ENCODE measurements around the gene DSTYK.

The DSTYK gene

GRCh38 chr1:205211169-205211838, at the start of gene DSTYK:
Gene DSTYK (minus strand): TSS chr1:205211702. CDS start chr1:205211535, 167 bp downstream.
- Histone ChIP-seq H3K36me3 (ENCODE audit: insufficient read depth, low read depth, low read length) (no peaks in the 10 kb centered on the region), H3K4me1 (ENCODE audit: insufficient read depth, low read length) (no peaks in the 10 kb centered on the region), H3K27me3 (ENCODE audit: insufficient read depth, low read length) (no peaks in the 10 kb centered on the region; the same call in 1 of the 2 replicates), H3K9ac (ENCODE audit: low read depth, low read length) (peak within 1 kb of the TSS; percentile 86), H3K27ac (ENCODE audit: low read length) (peak within 1 kb of the TSS; percentile 32), H3K9me3 (ENCODE audit: insufficient read depth, low read depth, low read length) (no peaks in the 10 kb centered on the region), H3K4me3 (ENCODE audit: low read length) (peak within 1 kb of the TSS; percentile 83)

- Histone ChIP-seq H3K27ac (ENCODE audit: low read length) (no peak overlapping the region), H3K9me3 (ENCODE audit: insufficient read depth, low read depth, low read length) (no peaks in the 10 kb centered on the region), H3K4me1 (ENCODE audit: insufficient read depth, low read length) (peaks cover 10% of the 10 kb centered on the region), H3K36me3 (ENCODE audit: insufficient read depth, low read depth, low read length) (no peaks in the 10 kb centered on the region), H3K9ac (ENCODE audit: low read depth, low read length) (no peak overlapping the region), H3K4me3 (ENCODE audit: low read length) (no peak overlapping the region), H3K27me3 (ENCODE audit: insufficient read depth, low read length) (no peaks in the 10 kb centered on the region)
Measured at GRCh38 chr1:205259998-205260397, 48.5 kb upstream of the DSTYK start.

DNA sequence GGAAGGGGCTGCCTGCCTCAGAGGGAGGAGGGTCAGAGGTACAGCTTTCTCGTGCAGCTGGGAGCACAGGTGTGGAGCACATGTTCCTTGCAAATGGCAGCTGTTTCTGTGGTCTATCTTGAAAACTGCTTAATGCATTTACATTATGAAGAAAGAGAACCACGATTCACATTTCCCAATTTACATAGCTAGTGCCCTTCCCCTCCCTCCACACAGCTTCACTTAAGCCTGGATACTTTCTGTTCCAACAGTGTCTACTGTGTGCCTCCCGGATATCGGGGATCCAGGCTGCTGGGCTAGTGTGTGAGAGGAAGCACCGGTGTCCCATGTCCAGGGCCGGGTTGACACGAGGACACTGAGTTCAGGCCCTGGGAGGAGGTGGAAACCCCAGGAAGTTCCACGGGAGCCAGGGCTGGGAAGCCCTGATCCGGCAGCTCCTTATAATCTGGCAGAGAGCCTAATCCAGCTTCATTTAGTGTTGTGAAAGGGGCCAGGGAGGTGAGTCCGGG, 47.9 kb upstream of the DSTYK start:
- Histone ChIP-seq H3K27ac (ENCODE audit: low read length) (no peak overlapping the region), H3K9me3 (ENCODE audit: insufficient read depth, low read depth, low read length) (no peaks in the 10 kb centered on the region), H3K36me3 (ENCODE audit: insufficient read depth, low read depth, low read length) (no peaks in the 10 kb centered on the region), H3K27me3 (ENCODE audit: insufficient read depth, low read length) (no peaks in the 10 kb centered on the region), H3K4me1 (ENCODE audit: insufficient read depth, low read length) (peaks cover 10% of the 10 kb centered on the region), H3K4me3 (ENCODE audit: low read length) (no peak overlapping the region), H3K9ac (ENCODE audit: low read depth, low read length) (no peak overlapping the region)

- Histone ChIP-seq H3K27ac (ENCODE audit: low read length) (no peak overlapping the region), H3K4me3 (ENCODE audit: low read length) (no peak overlapping the region), H3K36me3 (ENCODE audit: insufficient read depth, low read depth, low read length) (no peaks in the 10 kb centered on the region)
Measured at GRCh38 chr1:205258719-205259118, 47.2 kb upstream of the DSTYK start.

GRCh38 chr1:205258261-205258691, 46.8 kb upstream of the DSTYK start:
- Histone ChIP-seq H3K9ac (ENCODE audit: low read depth, low read length) (0 out of 2 replicates have a peak overlapping the region, but pooled peaks have one; percentile 4), H3K36me3 (ENCODE audit: insufficient read depth, low read depth, low read length) (no peaks in the 10 kb centered on the region), H3K27ac (ENCODE audit: low read length) (no peak overlapping the region), H3K4me1 (ENCODE audit: insufficient read depth, low read length) (peaks cover 10% of the 10 kb centered on the region), H3K4me3 (ENCODE audit: low read length) (no peak overlapping the region), H3K9me3 (ENCODE audit: insufficient read depth, low read depth, low read length) (no peaks in the 10 kb centered on the region), H3K27me3 (ENCODE audit: insufficient read depth, low read length) (no peaks in the 10 kb centered on the region)

More at GRCh38 chr1:205258719-205259118, 47.2 kb upstream of the DSTYK start:
- Histone ChIP-seq H3K9me3 (ENCODE audit: insufficient read depth, low read depth, low read length) (no peaks in the 10 kb centered on the region), H3K27me3 (ENCODE audit: insufficient read depth, low read length) (no peaks in the 10 kb centered on the region), H3K4me1 (ENCODE audit: insufficient read depth, low read length) (peaks cover 10% of the 10 kb centered on the region), H3K9ac (ENCODE audit: low read depth, low read length) (no peak overlapping the region)

- Histone ChIP-seq H3K27me3 (ENCODE audit: insufficient read depth, low read length) (no peaks in the 10 kb centered on the region), H3K36me3 (ENCODE audit: insufficient read depth, low read depth, low read length) (no peaks in the 10 kb centered on the region), H3K9ac (ENCODE audit: low read depth, low read length) (no peak overlapping the region), H3K4me3 (ENCODE audit: low read length) (no peak overlapping the region), H3K9me3 (ENCODE audit: insufficient read depth, low read depth, low read length) (no peaks in the 10 kb centered on the region), H3K4me1 (ENCODE audit: insufficient read depth, low read length) (peaks cover 10% of the 10 kb centered on the region), H3K27ac (ENCODE audit: low read length) (no peak overlapping the region)
Measured at GRCh38 chr1:205257735-205258134, 46.2 kb upstream of the DSTYK start.

DNA sequence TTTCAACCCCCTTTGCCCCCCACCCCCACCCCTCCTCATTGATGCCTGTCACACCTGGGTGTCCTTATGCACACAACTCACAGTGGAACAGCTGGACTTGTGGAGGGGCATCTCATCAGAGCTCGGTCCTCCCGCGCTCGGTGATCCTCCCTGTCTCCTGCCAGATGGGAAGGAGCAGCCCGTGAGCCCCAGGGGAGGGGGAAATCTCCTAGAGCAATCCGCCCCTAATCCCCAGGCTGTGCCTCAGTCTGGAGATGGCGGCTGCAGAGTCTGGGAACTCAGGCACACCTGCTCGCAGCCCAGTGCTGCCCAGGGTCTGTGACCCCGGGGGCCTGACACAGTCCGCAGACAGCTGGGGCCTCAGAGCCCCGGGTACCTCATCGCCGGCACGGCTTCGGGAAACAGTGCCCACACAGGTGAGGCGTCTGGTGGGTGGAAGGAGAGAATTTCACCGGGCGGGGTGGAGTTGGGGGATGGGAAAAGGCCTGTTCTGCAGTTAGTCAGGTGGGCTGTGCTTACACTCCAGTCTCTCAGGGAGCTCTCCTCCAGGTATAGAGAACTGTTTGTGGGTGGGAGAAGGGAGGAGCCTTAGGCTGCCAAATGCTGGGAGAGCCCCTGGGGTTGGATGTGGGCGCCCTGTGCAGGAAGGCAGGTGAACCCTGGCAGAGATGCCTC, 45.6 kb upstream of the DSTYK start:
- H3K36me3 ChIP-seq (ENCODE audit: insufficient read depth, low read depth, low read length), result no peaks in the 10 kb centered on the region
- H3K9me3 ChIP-seq (ENCODE audit: insufficient read depth, low read depth, low read length), result no peaks in the 10 kb centered on the region
- H3K9ac ChIP-seq (ENCODE audit: low read depth, low read length), result no peak overlapping the region
- peaks cover 3% of the 10 kb centered on the region for H3K4me1 ChIP-seq (ENCODE audit: insufficient read depth, low read length)
- H3K4me3 ChIP-seq (ENCODE audit: low read length), result no peak overlapping the region
- no peak overlapping the region for H3K27ac ChIP-seq (ENCODE audit: low read length)
- no peaks in the 10 kb centered on the region for H3K27me3 ChIP-seq (ENCODE audit: insufficient read depth, low read length)

DNA sequence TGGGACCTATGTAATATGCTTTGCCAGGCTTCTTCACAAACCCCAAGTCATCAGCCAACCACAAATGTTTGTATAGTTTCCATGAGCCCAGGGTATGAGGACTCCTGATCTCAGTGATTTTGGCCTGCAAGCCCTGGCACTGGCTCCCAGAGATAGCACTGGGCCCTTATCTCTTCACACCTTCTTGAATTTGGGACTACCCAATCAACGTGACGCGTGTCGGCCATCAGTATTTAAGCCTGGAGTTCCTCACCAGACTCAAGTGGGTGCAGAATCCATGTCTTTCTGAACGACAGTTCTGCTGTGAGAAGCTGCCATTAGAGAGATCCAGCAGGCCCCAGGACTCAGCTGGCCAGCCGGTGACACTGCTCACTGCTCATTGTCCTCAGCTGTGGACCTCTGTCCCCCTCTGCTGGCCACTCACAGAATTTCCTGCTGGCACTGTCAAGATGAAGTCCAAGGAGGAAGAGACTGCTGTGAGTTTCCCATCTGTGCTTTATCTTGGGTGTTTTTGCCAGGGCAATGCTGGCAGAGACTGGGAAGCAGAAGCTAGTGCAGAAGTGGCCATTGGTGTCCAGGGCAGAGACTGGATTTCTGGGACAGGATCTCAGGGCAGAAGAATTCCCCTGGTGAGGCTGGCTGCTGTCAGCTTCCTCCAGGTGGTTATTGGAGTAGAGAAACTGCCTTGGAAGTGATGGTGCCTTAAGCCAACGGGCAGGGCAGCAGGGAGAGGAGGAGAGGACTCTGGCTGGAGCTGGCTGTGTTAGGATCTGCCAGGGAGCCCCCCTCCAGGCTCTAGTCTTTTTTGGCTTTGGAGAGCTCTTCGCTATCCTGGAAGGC, 44.7 kb upstream of the DSTYK start:
- no peaks in the 10 kb centered on the region for H3K9me3 ChIP-seq (ENCODE audit: insufficient read depth, low read depth, low read length)
- no peaks in the 10 kb centered on the region for H3K27me3 ChIP-seq (ENCODE audit: insufficient read depth, low read length)
- H3K4me1 ChIP-seq (ENCODE audit: insufficient read depth, low read length), result no peaks in the 10 kb centered on the region
- H3K27ac ChIP-seq (ENCODE audit: low read length), result no peak overlapping the region
- no peak overlapping the region for H3K4me3 ChIP-seq (ENCODE audit: low read length)
- no peak overlapping the region for H3K9ac ChIP-seq (ENCODE audit: low read depth, low read length)
- no peaks in the 10 kb centered on the region for H3K36me3 ChIP-seq (ENCODE audit: insufficient read depth, low read depth, low read length)

DNA sequence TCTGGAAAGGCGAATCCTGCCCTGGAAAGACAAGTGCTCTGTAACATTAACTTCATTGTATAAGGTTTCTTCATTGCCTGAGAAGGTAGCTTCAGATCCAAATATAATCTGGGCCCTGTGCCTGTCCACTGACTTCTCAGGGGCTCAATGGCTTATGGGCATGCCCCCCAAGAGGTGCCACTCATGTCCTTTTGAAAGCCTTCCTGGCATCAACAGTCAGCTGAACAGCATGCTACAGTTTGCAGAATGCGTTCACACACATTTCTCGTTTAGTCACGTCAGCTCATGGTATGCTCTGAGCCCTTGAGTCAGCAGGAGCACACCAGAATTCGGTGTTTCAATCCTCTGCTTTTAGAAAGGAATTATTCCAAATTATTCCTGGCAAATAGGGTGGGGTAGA, 40.1 kb upstream of the DSTYK start:
- Histone ChIP-seq H3K9ac (ENCODE audit: low read depth, low read length) (no peak overlapping the region), H3K4me3 (ENCODE audit: low read length) (no peak overlapping the region), H3K36me3 (ENCODE audit: insufficient read depth, low read depth, low read length) (no peaks in the 10 kb centered on the region)

DNA sequence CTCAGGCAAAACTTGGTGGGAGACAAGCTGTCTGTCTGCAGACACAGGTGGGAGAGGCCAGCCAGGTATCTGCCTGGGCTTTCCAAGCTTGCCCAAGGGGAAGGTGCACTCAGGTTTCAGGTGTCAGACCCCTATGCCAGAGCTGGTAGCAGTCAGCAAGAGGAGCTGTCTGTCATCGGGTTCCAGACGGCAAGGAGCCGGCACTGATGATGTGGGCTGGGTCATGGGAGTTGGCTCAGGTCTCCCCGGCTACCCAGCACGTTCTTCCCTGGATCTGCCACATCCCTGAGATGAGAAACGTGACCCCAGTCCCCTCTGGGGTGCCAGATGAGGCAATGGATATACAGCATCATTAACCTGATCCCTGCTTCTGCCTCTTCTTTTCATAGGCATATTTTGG, 39.2 kb upstream of the DSTYK start:
- no peaks in the 10 kb centered on the region for H3K9me3 ChIP-seq (ENCODE audit: insufficient read depth, low read depth, low read length)
- no peaks in the 10 kb centered on the region; the same call in 1 of the 2 replicates for H3K4me1 ChIP-seq (ENCODE audit: insufficient read depth, low read length)
- H3K27ac ChIP-seq (ENCODE audit: low read length), result no peak overlapping the region
- no peaks in the 10 kb centered on the region for H3K36me3 ChIP-seq (ENCODE audit: insufficient read depth, low read depth, low read length)
- H3K4me3 ChIP-seq (ENCODE audit: low read length), result no peak overlapping the region
- H3K9ac ChIP-seq (ENCODE audit: low read depth, low read length), result no peak overlapping the region
- no peaks in the 10 kb centered on the region for H3K27me3 ChIP-seq (ENCODE audit: insufficient read depth, low read length)

More for the DNA sequence above, 40.1 kb upstream of the DSTYK start:
- H3K9me3 ChIP-seq (ENCODE audit: insufficient read depth, low read depth, low read length), result no peaks in the 10 kb centered on the region
- no peaks in the 10 kb centered on the region for H3K27me3 ChIP-seq (ENCODE audit: insufficient read depth, low read length)
- no peaks in the 10 kb centered on the region; the same call in 1 of the 2 replicates for H3K4me1 ChIP-seq (ENCODE audit: insufficient read depth, low read length)
- H3K27ac ChIP-seq (ENCODE audit: low read length), result no peak overlapping the region

- Histone ChIP-seq H3K4me1 (ENCODE audit: insufficient read depth, low read length) (no peaks in the 10 kb centered on the region; the same call in 1 of the 2 replicates), H3K4me3 (ENCODE audit: low read length) (no peak overlapping the region), H3K27me3 (ENCODE audit: insufficient read depth, low read length) (no peaks in the 10 kb centered on the region), H3K9ac (ENCODE audit: low read depth, low read length) (no peak overlapping the region), H3K9me3 (ENCODE audit: insufficient read depth, low read depth, low read length) (no peaks in the 10 kb centered on the region), H3K27ac (ENCODE audit: low read length) (no peak overlapping the region), H3K36me3 (ENCODE audit: insufficient read depth, low read depth, low read length) (no peaks in the 10 kb centered on the region)
Measured at GRCh38 chr1:205249651-205250050, 38.1 kb upstream of the DSTYK start.

Measured in iPS-20b (cell line).